Measurements from ENCODE around the gene C17orf114.
"Not testable (repeated sequence)": the region's sequence is repeated elsewhere in the genome, so short reads cannot be mapped to it uniquely, and the experiment has no call there.

C17orf114 gene

GRCh38 chr17:4802228-4802627 lies at the start of gene C17orf114:
TSS of gene C17orf114 (minus strand) at chr17:4802328.
- DNase-seq (ENCODE audit: low spot score), result no peak

GRCh38 chr17:4851084-4851483 lies 49.0 kb upstream of the C17orf114 start:
- DNase-seq (ENCODE audit: low spot score), result no peak

- DNase-seq (ENCODE audit: low spot score), result no peak
These were observed 48.1 kb upstream of the C17orf114 start for GRCh38 chr17:4850246-4850645.

GRCh38 chr17:4849011-4849536 lies 46.9 kb upstream of the C17orf114 start:
- DNase-seq (ENCODE audit: low spot score), result no peak

GRCh38 chr17:4846635-4847390 lies 44.7 kb upstream of the C17orf114 start:
- DNase-seq (ENCODE audit: low spot score), result no peak

GRCh38 chr17:4845118-4845517 lies 43.0 kb upstream of the C17orf114 start:
- no peak for DNase-seq (ENCODE audit: low spot score)

GRCh38 chr17:4843321-4844000 lies 41.3 kb upstream of the C17orf114 start:
- DNase-seq (ENCODE audit: low spot score), result no peak

- peak; percentile 47 for DNase-seq (ENCODE audit: low spot score)
These were observed 40.2 kb upstream of the C17orf114 start for GRCh38 chr17:4842376-4842775.

GRCh38 chr17:4840893-4841242 lies 38.7 kb upstream of the C17orf114 start:
- DNase-seq (ENCODE audit: low spot score), result no peak

- DNase-seq (ENCODE audit: low spot score), result no peak
These were observed 38.1 kb upstream of the C17orf114 start for GRCh38 chr17:4839965-4840892.

GRCh38 chr17:4839221-4839620 lies 37.1 kb upstream of the C17orf114 start:
- no peak for DNase-seq (ENCODE audit: low spot score)

- no peak for DNase-seq (ENCODE audit: low spot score)
These were observed 36.2 kb upstream of the C17orf114 start for GRCh38 chr17:4838309-4838785.

- no peak for DNase-seq (ENCODE audit: low spot score)
These were observed 35.6 kb upstream of the C17orf114 start for GRCh38 chr17:4837471-4838308.

GRCh38 chr17:4836221-4836620 lies 34.1 kb upstream of the C17orf114 start:
- DNase-seq (ENCODE audit: low spot score), result no peak

GRCh38 chr17:4834681-4835020 lies 32.5 kb upstream of the C17orf114 start:
- DNase-seq (ENCODE audit: low spot score), result no peak

- no peak for DNase-seq (ENCODE audit: low spot score)
These were observed 32.0 kb upstream of the C17orf114 start for GRCh38 chr17:4833941-4834680.

GRCh38 chr17:4833178-4833940 lies 31.2 kb upstream of the C17orf114 start, which contains the start of gene MINK1:
TSS of gene MINK1 (plus strand) at chr17:4833340. CDS start at chr17:4833584, 244 bp downstream.
- DNase-seq (ENCODE audit: low spot score), result peak; percentile 93

- not testable (repeated sequence) for DNase-seq (ENCODE audit: low spot score)
These were observed 30.7 kb upstream of the C17orf114 start for GRCh38 chr17:4832829-4833177.

- DNase-seq (ENCODE audit: low spot score), result no peak
These were observed 25.3 kb upstream of the C17orf114 start for GRCh38 chr17:4827399-4827798.

All from putamen (tissue), 1 donor.